ENCODE data around the gene MMRN1. TPM values are rescaled to one million over a fixed set of nuclear protein-coding genes. Genes with fewer than 3 reads are reported as not detected.

Gene MMRN1
- total and polyA plus RNA-seq, 8 donors: 0.56 to 7.1 (median 3.4) TPM

GRCh38 chr4:90001023-90001422 lies 106.4 kb downstream of the MMRN1 start:
- H3K27me3 ChIP-seq: no peaks in the 10 kb centered on the region
- no peak overlapping the region for H3K4me3 ChIP-seq
- 34 to 35% methylated on average over 2 of the region's 2 CpGs for WGBS, 2 donors
- H3K27ac ChIP-seq: no peak overlapping the region
- no peaks in the 10 kb centered on the region for H3K36me3 ChIP-seq
- ATAC-seq (no peak), FAIRE-seq (no peak), DNase-seq (no peak)
- H3K4me1 ChIP-seq: peaks cover 0 to 5% (median 0%) of the 10 kb centered on the region in 3 donors
- no peak for TF ChIP-seq CTCF (IDR thresholded peaks at IDR 0.05)
- H3K9me3 ChIP-seq: no peaks in the 10 kb centered on the region
- intact Hi-C loops (cut with DNase I): no loop called here

- DNase-seq (no peak), FAIRE-seq (no peak), ATAC-seq (no peak)
- TF ChIP-seq CTCF (IDR thresholded peaks at IDR 0.05): no peak
- no peaks in the 10 kb centered on the region for H3K36me3 ChIP-seq
- no peaks in the 10 kb centered on the region for H3K27me3 ChIP-seq
- no peak overlapping the region for H3K4me3 ChIP-seq
- WGBS, 2 donors: 71% methylated on average over 5 of the region's 5 CpGs
- H3K4me1 ChIP-seq: peaks cover 0 to 5% (median 0%) of the 10 kb centered on the region in 3 donors
- no peak overlapping the region for H3K27ac ChIP-seq
- intact Hi-C loops (cut with DNase I): no loop called here
- no peaks in the 10 kb centered on the region for H3K9me3 ChIP-seq
Measured at GRCh38 chr4:90002441-90003062, 107.9 kb downstream of the MMRN1 start.

Other genes with a start within 250 kb of the MMRN1 start
- gene SNCA, start 57.7 kb upstream of the MMRN1 start, total RNA-seq: 1 to 10 TPM in 3 of 6 donors, under 1 TPM in 3; 0.23 to 3.8 (median 1.1) TPM
- 1 to 10 TPM; 1.5 to 5.6 TPM for gene SNCA, start 57.7 kb upstream of the MMRN1 start, polyA plus RNA-seq
- 10 to 100 TPM in 1 of 6 donors, 1 to 10 TPM in 5; 3.4 to 12.7 (median 6.2) TPM for gene CCSER1, start 232.5 kb downstream of the MMRN1 start, total RNA-seq
- gene CCSER1, start 232.5 kb downstream of the MMRN1 start, polyA plus RNA-seq: 1 to 10 TPM in 1 of 2 donors, under 1 TPM in 1; 0.99 to 1.3 TPM

Data from pancreas (tissue), 10 donors.